Mesenchymal stem cell (in vitro differentiated cells and primary cell): Measurements from ENCODE around the gene SPATA13.
"Not testable (repeated sequence)": the region's sequence is repeated elsewhere in the genome, so short reads cannot be mapped to it uniquely, and the experiment has no call there.

Source experiments
- DNase-seq: peaks from one replicate; pipeline ENCODE4 v3.0.0-alpha.2; 2013
- H2AFZ ChIP-seq: one replicate; pipeline ENCODE4 v1.6.1; 2013; ENCODE audit warnings: low read depth, mild to moderate bottlenecking, control low read depth, inconsistent platforms, low read length, moderate library complexity
- H2AK5ac ChIP-seq: 2 replicates; pipeline ENCODE4 v1.6.1; 2013; ENCODE audit warnings: low read length, moderate library complexity, mild to moderate bottlenecking, inconsistent platforms; ENCODE audit not compliant: severe bottlenecking
- H2BK120ac ChIP-seq: one replicate; pipeline ENCODE4 v1.6.1; 2013; ENCODE audit warnings: low read depth, mild to moderate bottlenecking, inconsistent platforms, low read length, moderate library complexity
- H2BK12ac ChIP-seq, 2 experiments: one replicate each; pipeline ENCODE4 v1.6.1; 2013; ENCODE audit warnings: inconsistent platforms in 2 of 2, low read length in 2 of 2, mild to moderate bottlenecking in 2 of 2, moderate library complexity in 2 of 2, control low read depth in 1 of 2
- H2BK15ac ChIP-seq: one replicate; pipeline ENCODE4 v1.6.1; 2013; ENCODE audit warnings: mild to moderate bottlenecking, low read depth, inconsistent platforms; ENCODE audit not compliant: poor library complexity, severe bottlenecking
- H2BK5ac ChIP-seq: 2 replicates; pipeline ENCODE4 v1.6.1; 2013; ENCODE audit warnings: low read depth, mild to moderate bottlenecking, low read length, control low read depth, inconsistent platforms; ENCODE audit not compliant: poor library complexity, severe bottlenecking
- H3K14ac ChIP-seq, 2 experiments: one replicate each; pipeline ENCODE4 v1.6.1; 2013; ENCODE audit warnings: inconsistent platforms in 2 of 2, low read length in 2 of 2, control low read depth in 1 of 2, mild to moderate bottlenecking in 1 of 2, moderate library complexity in 1 of 2
- H3K18ac ChIP-seq, 2 experiments: one replicate each; pipeline ENCODE4 v1.6.1; 2013; ENCODE audit warnings: inconsistent platforms in 2 of 2, low read length in 2 of 2, control low read depth in 1 of 2, low read depth in 1 of 2, mild to moderate bottlenecking in 1 of 2
- H3K23ac ChIP-seq, 2 experiments: one replicate each; pipeline ENCODE4 v1.6.1; 2013; ENCODE audit warnings: inconsistent platforms in 2 of 2, low read length in 2 of 2, mild to moderate bottlenecking in 2 of 2, moderate library complexity in 2 of 2, control low read depth in 1 of 2
- H3K27ac ChIP-seq: 2 replicates; pipeline ENCODE4 v1.5.1; 2013; ENCODE audit warnings: mild to moderate bottlenecking, moderate library complexity, low read length, control low read depth, inconsistent platforms; ENCODE audit not compliant: poor library complexity, severe bottlenecking
- H3K27me3 ChIP-seq, 2 experiments: 2 replicates each; pipeline versions ENCODE4 v1.6.1 to v1.7.0; 2013; ENCODE audit warnings: low read length in 2 of 2, mild to moderate bottlenecking in 2 of 2, moderate library complexity in 2 of 2, control low read depth in 1 of 2, inconsistent platforms in 1 of 2; ENCODE audit not compliant: control insufficient read depth in 1 of 2, insufficient read depth in 1 of 2
- H3K36me3 ChIP-seq, 2 experiments: 2 replicates each; pipeline versions ENCODE4 v1.6.1 to v1.7.0; 2013; ENCODE audit warnings: low read length in 2 of 2, control low read depth in 1 of 2, inconsistent platforms in 1 of 2, low read depth in 1 of 2, mild to moderate bottlenecking in 1 of 2; ENCODE audit not compliant: insufficient read depth in 2 of 2, control insufficient read depth in 1 of 2
- H3K4ac ChIP-seq, 2 experiments: one replicate each; pipeline ENCODE4 v1.6.1; 2013; ENCODE audit warnings: inconsistent platforms in 2 of 2, low read length in 2 of 2, mild to moderate bottlenecking in 2 of 2, moderate library complexity in 2 of 2, control low read depth in 1 of 2, low read depth in 1 of 2
- H3K4me1 ChIP-seq: 2 replicates; pipeline ENCODE4 v1.6.1; 2013; ENCODE audit warnings: low read depth, low read length, control low read depth; ENCODE audit not compliant: control insufficient read depth, insufficient read depth
- H3K4me2 ChIP-seq: 2 replicates; pipeline ENCODE4 v1.6.1; 2013; ENCODE audit warnings: low read length, mild to moderate bottlenecking, inconsistent platforms; ENCODE audit not compliant: poor library complexity, severe bottlenecking
- H3K4me3 ChIP-seq, 2 experiments: 2 replicates each; pipeline versions ENCODE4 v1.5.1 to v1.7.0; 2013; ENCODE audit warnings: low read length in 2 of 2, mild to moderate bottlenecking in 2 of 2, control low read depth in 1 of 2, low read depth in 1 of 2; ENCODE audit not compliant: insufficient read depth in 1 of 2
- H3K79me1 ChIP-seq: replicated peaks from 2 replicates; pipeline ENCODE4 v1.6.1; 2013; ENCODE audit warnings: mild to moderate bottlenecking, control low read depth, low read length, inconsistent platforms; ENCODE audit not compliant: poor library complexity, severe bottlenecking
- H3K9ac ChIP-seq: 2 replicates; pipeline ENCODE4 v1.7.0; 2013; ENCODE audit warnings: mild to moderate bottlenecking, low read length, moderate library complexity
- H3K9me3 ChIP-seq: 2 replicates; pipeline ENCODE4 v1.7.0; 2013; ENCODE audit warnings: mild to moderate bottlenecking, low read length; ENCODE audit not compliant: control insufficient read depth
- H4K8ac ChIP-seq: one replicate; pipeline ENCODE4 v1.6.1; 2013; ENCODE audit warnings: inconsistent platforms, mild to moderate bottlenecking, low read length, moderate library complexity
- H4K91ac ChIP-seq: one replicate; pipeline ENCODE4 v1.6.1; 2013; ENCODE audit warnings: mild to moderate bottlenecking, low read length, inconsistent platforms
- WGBS: methylation state at CpG from one replicate; pipeline ENCODE4 v1.1.7; 2013; ENCODE audit warnings: mixed read lengths; 5-methylcytosine and 5-hydroxymethylcytosine counted together

Gene SPATA13

DNA sequence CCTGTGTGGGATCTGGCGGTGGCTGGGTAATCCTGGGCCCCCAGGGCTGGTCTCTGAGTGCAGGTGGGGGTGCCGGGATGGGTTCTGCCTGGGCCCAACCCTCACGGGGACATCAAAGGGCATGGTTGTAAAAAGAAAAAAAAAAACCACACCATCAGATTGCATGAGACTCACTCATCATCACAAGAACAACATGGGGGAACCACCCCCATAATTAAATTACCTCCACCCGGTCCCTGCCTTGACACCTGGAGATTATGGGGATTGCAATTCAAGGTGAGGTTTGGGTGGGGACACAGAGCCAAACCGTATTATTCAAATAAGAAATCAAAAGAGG is 163.2 kb downstream of the SPATA13 start:
- no peak overlapping the region for H2BK5ac ChIP-seq
- H3K27ac ChIP-seq, result no peak overlapping the region
- H3K4me3 ChIP-seq, result no peak overlapping the region
- H2BK120ac ChIP-seq, result no peak overlapping the region
- no peak overlapping the region for H2BK12ac ChIP-seq
- H3K79me1 ChIP-seq, result no peaks in the 10 kb centered on the region
- H3K27me3 ChIP-seq, result peaks cover 0 to 7% of the 10 kb centered on the region in 2 experiments
- H3K14ac ChIP-seq, result no peak overlapping the region
- H3K36me3 ChIP-seq, result no peaks in the 10 kb centered on the region
- no peak overlapping the region for H3K4ac ChIP-seq
- no peak for DNase-seq
- H3K23ac ChIP-seq, result no peak overlapping the region
- no peak overlapping the region for H2BK15ac ChIP-seq
- H3K4me1 ChIP-seq, result peaks cover 2% of the 10 kb centered on the region
- no peak overlapping the region for H2AK5ac ChIP-seq
- WGBS, result 93% methylated on average over 4 of the region's 5 CpGs
- no peaks in the 10 kb centered on the region for H3K9me3 ChIP-seq
- H3K9ac ChIP-seq, result no peak overlapping the region
- no peak overlapping the region for H2AFZ ChIP-seq
- H4K91ac ChIP-seq, result no peak overlapping the region
- no peak overlapping the region for H3K4me2 ChIP-seq
- H4K8ac ChIP-seq, result no peak overlapping the region
- H3K18ac ChIP-seq, result no peak overlapping the region

DNA sequence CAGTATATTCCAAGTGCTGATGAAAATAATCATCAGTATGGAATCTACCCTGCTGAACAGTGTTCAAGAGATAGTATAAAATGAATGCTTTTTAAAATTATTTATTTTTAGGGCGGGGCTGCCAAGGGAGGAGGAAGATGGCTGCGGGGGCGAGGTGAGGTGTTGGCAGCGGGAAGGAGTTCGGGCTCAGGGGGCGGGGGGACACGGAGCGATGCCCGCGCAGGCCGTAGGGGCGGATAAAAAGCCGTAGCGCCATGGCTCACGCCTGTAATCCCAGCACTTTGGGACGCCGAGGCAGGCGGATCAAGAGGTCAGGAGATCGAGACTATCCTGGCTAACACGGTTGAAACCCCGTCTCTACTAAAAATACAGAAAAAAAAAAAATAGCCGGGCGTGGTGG is 167.1 kb downstream of the SPATA13 start:
- H3K9me3 ChIP-seq, H3K4me3 ChIP-seq, H2AK5ac ChIP-seq, H2BK12ac ChIP-seq, H3K18ac ChIP-seq, H4K91ac ChIP-seq, H2BK5ac ChIP-seq, H2BK120ac ChIP-seq, H4K8ac ChIP-seq, H3K14ac ChIP-seq, H3K36me3 ChIP-seq, H3K79me1 ChIP-seq, H3K4me2 ChIP-seq, H3K4me1 ChIP-seq, H3K27ac ChIP-seq, H3K23ac ChIP-seq, H2AFZ ChIP-seq, DNase-seq, H3K4ac ChIP-seq, H3K9ac ChIP-seq, H2BK15ac ChIP-seq: not testable (repeated sequence)
- H3K27me3 ChIP-seq, result peaks cover 0 to 10% of the 10 kb centered on the region in 2 experiments
- 94% methylated on average over 18 of the region's 23 CpGs for WGBS

- H3K36me3 ChIP-seq, result no peaks in the 10 kb centered on the region
- peaks cover 0 to 10% of the 10 kb centered on the region in 2 experiments for H3K27me3 ChIP-seq
- H3K4me1 ChIP-seq, result peaks cover 2% of the 10 kb centered on the region
- no peak for DNase-seq
- H3K23ac ChIP-seq, result no peak overlapping the region
- no peak overlapping the region for H4K8ac ChIP-seq
- H2AK5ac ChIP-seq, result no peak overlapping the region
- no peaks in the 10 kb centered on the region for H3K9me3 ChIP-seq
- peak overlapping the region in 1 of 2 experiments; percentile 66 for H3K4me3 ChIP-seq
- H3K4ac ChIP-seq, result no peak overlapping the region
- H3K79me1 ChIP-seq, result no peaks in the 10 kb centered on the region
- 96% methylated on average over 33 of the region's 38 CpGs for WGBS
- H2BK120ac ChIP-seq, result no peak overlapping the region
- H3K14ac ChIP-seq, result peak overlapping the region in 1 of 2 experiments; percentile 48
- H4K91ac ChIP-seq, result no peak overlapping the region
- H2BK5ac ChIP-seq, result no peak overlapping the region
- H3K4me2 ChIP-seq, result no peak overlapping the region
- H3K18ac ChIP-seq, result no peak overlapping the region
- H3K27ac ChIP-seq, result no peak overlapping the region
- H2BK12ac ChIP-seq, result no peak overlapping the region
- H2BK15ac ChIP-seq, result no peak overlapping the region
- H3K9ac ChIP-seq, result no peak overlapping the region
- H2AFZ ChIP-seq, result no peak overlapping the region
Measured at GRCh38 chr13:24328145-24328544, 167.6 kb downstream of the SPATA13 start.

GRCh38 chr13:24338721-24339120 is 178.2 kb downstream of the SPATA13 start:
- no peaks in the 10 kb centered on the region for H3K9me3 ChIP-seq
- H2BK5ac ChIP-seq, result no peak overlapping the region
- DNase-seq, result no peak
- H2BK15ac ChIP-seq, result no peak overlapping the region
- no peak overlapping the region for H3K18ac ChIP-seq
- H3K23ac ChIP-seq, result no peak overlapping the region
- H4K91ac ChIP-seq, result no peak overlapping the region
- WGBS, result 98% methylated on average over 30 of the region's 36 CpGs
- no peaks in the 10 kb centered on the region for H3K4me1 ChIP-seq
- H3K27ac ChIP-seq, result no peak overlapping the region
- H3K9ac ChIP-seq, result no peak overlapping the region
- H3K4me2 ChIP-seq, result no peak overlapping the region
- no peak overlapping the region for H2AK5ac ChIP-seq
- H3K27me3 ChIP-seq, result no peaks in the 10 kb centered on the region
- no peak overlapping the region for H2AFZ ChIP-seq
- no peak overlapping the region for H4K8ac ChIP-seq
- H2BK120ac ChIP-seq, result no peak overlapping the region
- H3K4ac ChIP-seq, result no peak overlapping the region
- H3K36me3 ChIP-seq, result no peaks in the 10 kb centered on the region
- no peaks in the 10 kb centered on the region for H3K79me1 ChIP-seq
- H2BK12ac ChIP-seq, result no peak overlapping the region
- H3K14ac ChIP-seq, result no peak overlapping the region
- H3K4me3 ChIP-seq, result no peak overlapping the region
